HEK293 (cell line): ENCODE results near the gene CDC20.

Experiments used
- CTCF ChIP-seq: fragments of 450-650 bp; formaldehyde crosslinking; IDR thresholded peaks from 2 replicates; pipeline ENCODE4 v1.5.1; 2016; ENCODE audit warnings: missing biosample characterization, missing genetic modification characterization
- MZF1 ChIP-seq: fragments of 450-650 bp; formaldehyde crosslinking; IDR thresholded peaks from 2 replicates; pipeline ENCODE4 v1.5.1; 2017; ENCODE audit warnings: missing biosample characterization, missing genetic modification characterization, borderline replicate concordance
- SALL2 ChIP-seq: fragments of 450-650 bp; formaldehyde crosslinking; IDR thresholded peaks from 2 replicates; pipeline ENCODE4 v1.5.0; 2017; ENCODE audit warnings: missing biosample characterization, mild to moderate bottlenecking, missing genetic modification characterization, borderline replicate concordance
- ZBTB7A ChIP-seq: fragments of 450-650 bp; formaldehyde crosslinking; IDR thresholded peaks from 2 replicates; pipeline ENCODE4 v1.5.1; 2016; ENCODE audit warnings: low read depth, missing biosample characterization, missing genetic modification characterization
- ZNF211 ChIP-seq: fragments of 450-650 bp; formaldehyde crosslinking; IDR thresholded peaks from 2 replicates; pipeline ENCODE4 v1.5.1; 2016; ENCODE audit warnings: low read depth, missing biosample characterization, missing genetic modification characterization
- ZNF274 ChIP-seq, 2 experiments: fragments of 200-500 bp in 1 of 2; fragments of 450-650 bp in 1 of 2; sonication (Bioruptor generic) in 1 of 2; formaldehyde crosslinking in 1 of 2; IDR thresholded peaks; 2 replicates each; pipeline versions ENCODE4 v1.5.1 to v1.6.1; 2014 to 2016; ENCODE audit warnings: borderline replicate concordance in 1 of 2, inconsistent platforms in 1 of 2, low read length in 1 of 2, missing biosample characterization in 1 of 2, missing genetic modification characterization in 1 of 2
- ZNF558 ChIP-seq: fragments of 450-650 bp; formaldehyde crosslinking; IDR thresholded peaks from 2 replicates; pipeline ENCODE4 v1.5.1; 2016; ENCODE audit warnings: missing biosample characterization, missing genetic modification characterization
- TF ChIP-seq, protein P1 (sequence below): fragments of 450-650 bp; formaldehyde crosslinking; optimal IDR thresholded peaks from 2 replicates; pipeline ENCODE3; 2016; ENCODE audit warnings: missing biosample characterization, mild to moderate bottlenecking, missing genetic modification characterization
- TF ChIP-seq, protein P2 (sequence below): fragments of 450-650 bp; formaldehyde crosslinking; IDR thresholded peaks from 2 replicates; pipeline ENCODE4 v1.5.1; 2017; ENCODE audit warnings: missing biosample characterization, missing genetic modification characterization
- TF ChIP-seq, protein P3 (sequence below): fragments of 450-650 bp; formaldehyde crosslinking; IDR thresholded peaks from 2 replicates; pipeline ENCODE4 v1.5.1; 2016; ENCODE audit warnings: missing biosample characterization, missing genetic modification characterization

- peak; percentile 39; the same call in 1 of the 2 replicates for TF ChIP-seq CTCF (tag by site-specific recombination)
- TF ChIP-seq ZNF274 (IDR thresholded peaks at IDR 0.05; ENCODE audit: low read length), result no peak
- TF ChIP-seq ZNF274 (tag by site-specific recombination; IDR thresholded peaks at IDR 0.05; ENCODE audit: borderline replicate concordance), result no peak
- TF ChIP-seq, protein P1, sequence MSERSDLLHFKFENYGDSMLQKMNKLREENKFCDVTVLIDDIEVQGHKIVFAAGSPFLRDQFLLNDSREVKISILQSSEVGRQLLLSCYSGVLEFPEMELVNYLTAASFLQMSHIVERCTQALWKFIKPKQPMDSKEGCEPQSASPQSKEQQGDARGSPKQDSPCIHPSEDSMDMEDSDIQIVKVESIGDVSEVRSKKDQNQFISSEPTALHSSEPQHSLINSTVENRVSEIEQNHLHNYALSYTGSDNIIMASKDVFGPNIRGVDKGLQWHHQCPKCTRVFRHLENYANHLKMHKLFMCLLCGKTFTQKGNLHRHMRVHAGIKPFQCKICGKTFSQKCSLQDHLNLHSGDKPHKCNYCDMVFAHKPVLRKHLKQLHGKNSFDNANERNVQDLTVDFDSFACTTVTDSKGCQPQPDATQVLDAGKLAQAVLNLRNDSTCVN, result peak; percentile 45
- TF ChIP-seq ZNF211 (tag by site-specific recombination), result no peak
- TF ChIP-seq ZBTB7A, result no peak
- no peak for TF ChIP-seq ZNF558 (tag by site-specific recombination)
- TF ChIP-seq, protein P2, sequence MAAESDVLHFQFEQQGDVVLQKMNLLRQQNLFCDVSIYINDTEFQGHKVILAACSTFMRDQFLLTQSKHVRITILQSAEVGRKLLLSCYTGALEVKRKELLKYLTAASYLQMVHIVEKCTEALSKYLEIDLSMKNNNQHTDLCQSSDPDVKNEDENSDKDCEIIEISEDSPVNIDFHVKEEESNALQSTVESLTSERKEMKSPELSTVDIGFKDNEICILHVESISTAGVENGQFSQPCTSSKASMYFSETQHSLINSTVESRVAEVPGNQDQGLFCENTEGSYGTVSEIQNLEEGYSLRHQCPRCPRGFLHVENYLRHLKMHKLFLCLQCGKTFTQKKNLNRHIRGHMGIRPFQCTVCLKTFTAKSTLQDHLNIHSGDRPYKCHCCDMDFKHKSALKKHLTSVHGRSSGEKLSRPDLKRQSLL (tag by site-specific recombination), result no peak
- TF ChIP-seq, protein P3, sequence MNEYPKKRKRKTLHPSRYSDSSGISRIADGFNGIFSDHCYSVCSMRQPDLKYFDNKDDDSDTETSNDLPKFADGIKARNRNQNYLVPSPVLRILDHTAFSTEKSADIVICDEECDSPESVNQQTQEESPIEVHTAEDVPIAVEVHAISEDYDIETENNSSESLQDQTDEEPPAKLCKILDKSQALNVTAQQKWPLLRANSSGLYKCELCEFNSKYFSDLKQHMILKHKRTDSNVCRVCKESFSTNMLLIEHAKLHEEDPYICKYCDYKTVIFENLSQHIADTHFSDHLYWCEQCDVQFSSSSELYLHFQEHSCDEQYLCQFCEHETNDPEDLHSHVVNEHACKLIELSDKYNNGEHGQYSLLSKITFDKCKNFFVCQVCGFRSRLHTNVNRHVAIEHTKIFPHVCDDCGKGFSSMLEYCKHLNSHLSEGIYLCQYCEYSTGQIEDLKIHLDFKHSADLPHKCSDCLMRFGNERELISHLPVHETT (tag by site-specific recombination), result no peak
- no peak for TF ChIP-seq SALL2 (tag by site-specific recombination)
- no peak for TF ChIP-seq MZF1 (tag by site-specific recombination)
Observed at GRCh38 chr1:43358746-43359693, at the start of gene CDC20.
